GM13976 (cell line): ENCODE results near the gene ZNF333.

Experiments used
- DNase-seq: peaks from one replicate; pipeline ENCODE4 v3.0.0; 2012; ENCODE audit warnings: low spot score
- CTCF ChIP-seq: IDR thresholded peaks from 2 replicates; pipeline ENCODE4 v1.5.1; 2012; ENCODE audit warnings: borderline replicate concordance, mild to moderate bottlenecking; ENCODE audit not compliant: insufficient read depth; ENCODE audit errors: extremely low read depth, missing control alignments, control extremely low read depth
- in situ Hi-C: fragments of 300-500 bp; cut with MboI; formaldehyde crosslinking; loops from one replicate; pipeline ENCODE4 v1.12.0; 2022; ENCODE audit warnings: low sequenced_read_pairs, mixed read lengths, inconsistent platforms; ENCODE audit not compliant: unreplicated experiment

ZNF333 gene

GRCh38 chr19:14659874-14660489 lies 29.9 kb upstream of the ZNF333 start:
- no peak for DNase-seq
- TF ChIP-seq CTCF = no peak
- in situ Hi-C loops = no loop called here

- TF ChIP-seq CTCF = no peak
- DNase-seq = no peak
- in situ Hi-C loops = no loop called here
Observed at GRCh38 chr19:14661372-14661924, 28.4 kb upstream of the ZNF333 start.

- DNase-seq = no peak
- in situ Hi-C loops = no loop called here
- no peak for TF ChIP-seq CTCF
Observed at GRCh38 chr19:14669940-14670339, 19.9 kb upstream of the ZNF333 start.

DNA sequence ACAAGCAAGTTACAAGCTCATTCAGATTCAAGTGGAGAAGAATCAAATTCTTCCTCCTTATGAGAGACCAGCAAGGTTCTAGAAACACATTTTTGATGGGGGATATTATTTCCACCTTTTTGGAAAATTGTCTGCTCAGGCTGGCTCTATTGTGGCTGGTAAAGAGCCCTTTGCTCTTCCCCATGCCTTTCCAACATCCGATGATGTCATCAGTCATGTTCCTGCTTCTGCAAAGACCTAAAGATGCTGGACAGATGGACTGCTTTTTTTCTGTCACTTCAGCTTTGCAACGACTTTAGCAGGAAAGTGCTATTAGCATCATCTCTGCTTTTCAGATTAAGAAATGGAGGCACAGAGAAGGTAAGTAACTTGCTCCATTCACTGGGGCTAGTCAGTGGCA lies 19.4 kb upstream of the ZNF333 start:
- no peak for DNase-seq
- in situ Hi-C loops = no loop called here
- no peak for TF ChIP-seq CTCF

DNA sequence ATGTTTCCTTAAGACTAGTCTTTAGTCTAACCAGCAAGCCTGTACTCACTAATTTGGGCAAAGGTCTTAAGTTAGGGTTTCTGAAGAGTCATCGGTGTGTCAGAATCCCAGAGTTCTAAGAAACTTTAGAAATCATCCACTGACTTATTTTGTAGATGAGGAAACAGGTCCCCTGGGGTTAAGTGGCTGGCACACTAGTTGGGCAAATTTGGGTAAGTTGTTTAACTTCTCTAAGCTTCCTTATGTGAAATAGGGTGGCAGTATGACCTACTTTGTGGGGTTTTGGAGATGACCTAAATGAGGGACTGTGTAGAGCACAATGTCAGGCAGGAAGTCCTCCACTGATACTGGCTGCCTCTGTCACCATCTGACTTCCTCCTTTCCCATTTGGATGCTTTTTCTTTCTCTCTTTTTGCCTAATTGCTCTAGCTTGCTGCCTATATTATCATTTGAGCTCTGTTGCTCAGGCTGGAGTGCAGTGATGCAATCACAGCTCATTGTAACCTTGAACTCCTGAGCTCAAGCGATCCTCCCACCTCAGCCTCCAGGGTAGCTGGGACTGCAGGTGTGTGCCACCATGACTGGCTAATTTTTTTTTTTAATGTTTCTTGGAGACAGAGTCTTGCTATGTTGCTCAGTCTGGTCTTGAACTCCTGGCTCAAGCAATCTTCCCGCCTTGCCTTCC lies 17.5 kb upstream of the ZNF333 start:
- in situ Hi-C loops = no loop called here
- no peak for DNase-seq
- TF ChIP-seq CTCF = no peak

GRCh38 chr19:14673088-14673487 lies 16.8 kb upstream of the ZNF333 start:
- no peak for DNase-seq
- in situ Hi-C loops = no loop called here
- no peak for TF ChIP-seq CTCF

- TF ChIP-seq CTCF = no peak
- no peak for DNase-seq
- in situ Hi-C loops = no loop called here
Observed at GRCh38 chr19:14674764-14675163, 15.1 kb upstream of the ZNF333 start, which contains the start of gene ADGRE3. Gene ADGRE3 (minus strand): TSS chr19:14674844. CDS start chr19:14674770, 74 bp downstream.
